Putamen (tissue), 1 donor: ENCODE measurements around the gene KRTAP9-8.
"Not testable (repeated sequence)": the region's sequence is repeated elsewhere in the genome, so short reads cannot be mapped to it uniquely, and the experiment has no call there.

Experiments used
- DNase-seq: peaks from one replicate; pipeline ENCODE4 v3.0.0-alpha.2; 2016; ENCODE audit warnings: low spot score

KRTAP9-8 gene

GRCh38 chr17:41255381-41256290, 17.8 kb downstream of the KRTAP9-8 start, which contains the start of gene KRTAP9-9:
Gene KRTAP9-9 (plus strand): TSS chr17:41255384.
- not testable (repeated sequence) for DNase-seq

- no peak for DNase-seq
These were observed 18.5 kb downstream of the KRTAP9-8 start for GRCh38 chr17:41256291-41256685.

- no peak for DNase-seq
These were observed 20.6 kb downstream of the KRTAP9-8 start for GRCh38 chr17:41258406-41258805.

GRCh38 chr17:41263212-41263611, 25.4 kb downstream of the KRTAP9-8 start:
- DNase-seq, result no peak

GRCh38 chr17:41264599-41264998, 26.8 kb downstream of the KRTAP9-8 start:
- DNase-seq, result no peak

GRCh38 chr17:41265078-41265477, 27.3 kb downstream of the KRTAP9-8 start, which contains the start of gene KRTAP9-6:
Gene KRTAP9-6 (plus strand): TSS chr17:41265378. CDS start chr17:41265378, 0 bp downstream.
- DNase-seq, result no peak

- no peak for DNase-seq
These were observed 29.9 kb downstream of the KRTAP9-8 start for GRCh38 chr17:41267711-41268110.

- not testable (repeated sequence) for DNase-seq
These were observed 33.5 kb downstream of the KRTAP9-8 start for GRCh38 chr17:41271323-41271722.

GRCh38 chr17:41271858-41272257, 34.1 kb downstream of the KRTAP9-8 start:
- no peak for DNase-seq

- DNase-seq, result not testable (repeated sequence)
These were observed 37.9 kb downstream of the KRTAP9-8 start, which contains the start of gene KRTAP9-7 for GRCh38 chr17:41275648-41276190. Gene KRTAP9-7 (plus strand): TSS chr17:41275698. CDS start chr17:41275698, 0 bp downstream.

- no peak for DNase-seq
These were observed 40.6 kb downstream of the KRTAP9-8 start for GRCh38 chr17:41278176-41278955.

- no peak for DNase-seq
These were observed 46.2 kb downstream of the KRTAP9-8 start for GRCh38 chr17:41284043-41284442.

GRCh38 chr17:41284546-41284945, 46.7 kb downstream of the KRTAP9-8 start:
- no peak for DNase-seq

GRCh38 chr17:41287050-41287449, 49.3 kb downstream of the KRTAP9-8 start:
- DNase-seq, result no peak
